OCI-LY7 (cell line): ENCODE measurements around the gene TJP2.

Experiments
- CTCF ChIP-seq: fragments of 200-600 bp; sonication (generic); conservative IDR thresholded peaks from 2 replicates; pipeline ENCODE4 v1.5.1; 2014; ENCODE audit warnings: mild to moderate bottlenecking, antibody characterized with exemption, low read length, moderate library complexity, mixed read lengths
- EZH2phosphoT487 ChIP-seq: fragments of 200-600 bp; sonication (generic); IDR thresholded peaks from 2 replicates; pipeline ENCODE4 v1.6.1; 2018; ENCODE audit warnings: low read depth, borderline replicate concordance, mild to moderate bottlenecking, mixed run types, antibody characterized with exemption, low read length, moderate library complexity, mixed read lengths

- TF ChIP-seq CTCF (no peak), EZH2phosphoT487 (no peak)
Measured at GRCh38 chr9:69171517-69171916, 2.6 kb upstream of the TJP2 start.
